Fibroblast of skin of back (primary cell): ENCODE measurements around the gene ITGA3.
"Not testable (repeated sequence)": the region's sequence is repeated elsewhere in the genome, so short reads cannot be mapped to it uniquely, and the experiment has no call there.

ENCODE experiments used
- DNase-seq: peaks from one replicate; pipeline ENCODE4 v3.0.0-alpha.2; 2013

The ITGA3 gene

DNA sequence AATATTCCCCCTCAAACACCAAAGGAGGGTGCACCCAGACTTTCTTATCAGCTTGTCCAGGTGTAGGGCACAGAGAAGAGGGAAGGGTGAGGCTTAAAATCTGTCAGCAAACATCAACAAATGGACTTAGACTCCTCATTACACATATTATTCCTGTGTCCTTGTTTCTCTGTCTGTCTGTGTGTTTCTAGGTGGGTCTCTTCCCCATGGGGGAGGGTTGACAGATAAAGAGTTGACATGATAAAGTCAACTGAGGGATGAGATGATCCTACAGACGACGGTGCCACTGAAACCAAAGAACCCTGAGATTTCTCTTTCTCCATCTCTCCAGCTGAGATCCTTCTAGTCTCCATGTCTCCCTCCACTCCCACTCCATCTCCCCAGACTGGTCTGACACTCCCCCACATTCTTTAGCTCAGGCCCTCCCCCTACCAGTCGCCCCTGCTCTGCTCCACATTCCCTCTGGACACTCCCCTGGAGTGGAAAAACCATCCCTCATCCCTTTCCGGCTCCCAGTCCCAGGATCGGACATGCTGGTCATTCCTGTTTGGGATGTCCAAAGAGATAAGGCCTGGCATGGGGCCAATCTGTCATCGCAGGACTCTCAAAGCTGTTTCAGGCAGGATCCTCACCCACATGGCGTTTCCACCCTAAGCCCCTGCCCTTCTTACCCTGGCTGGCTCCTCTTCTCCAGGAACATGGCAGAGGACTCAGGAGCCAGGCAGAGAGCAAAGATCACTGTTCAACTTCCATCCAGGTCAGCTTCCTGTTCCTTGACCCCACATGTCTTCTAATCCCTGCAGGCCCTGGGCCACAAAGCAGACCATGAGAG lies 2.9 kb upstream of the ITGA3 start:
- DNase-seq = peak; percentile 68

DNA sequence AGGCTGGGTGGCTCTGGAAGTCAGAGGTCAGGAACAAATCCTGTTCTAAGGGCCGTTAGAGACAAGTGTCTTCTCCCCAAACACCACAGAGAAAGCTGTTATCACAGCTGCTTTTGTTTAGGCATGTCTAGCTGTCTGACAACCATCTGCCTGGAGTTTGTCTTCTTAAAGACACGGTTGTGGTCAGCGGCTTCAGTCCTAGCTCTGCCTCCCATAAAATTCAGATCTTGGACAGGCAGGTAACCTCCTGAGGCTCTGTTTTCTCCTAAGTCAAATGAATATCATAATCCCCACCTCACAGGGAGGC lies 2.3 kb upstream of the ITGA3 start:
- peak; percentile 63 for DNase-seq

DNA sequence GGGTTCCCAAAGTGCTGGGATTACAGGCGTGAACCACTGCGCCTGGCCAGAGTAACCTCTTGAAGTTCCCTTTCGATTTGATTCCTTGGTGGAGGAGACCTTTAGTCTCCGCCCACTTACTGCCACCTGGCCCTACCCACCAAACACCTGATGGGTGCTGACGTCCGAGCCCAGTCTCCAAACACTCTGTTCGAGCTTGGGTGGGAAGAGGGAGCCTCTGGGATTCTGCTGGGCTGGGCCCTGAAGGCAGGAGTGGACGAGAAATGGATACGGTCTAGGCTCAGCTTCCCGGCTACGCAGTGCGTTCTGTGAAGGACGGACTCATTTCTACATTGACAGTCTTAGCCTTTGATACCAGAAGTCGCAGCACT lies 870 bp upstream of the ITGA3 start:
- DNase-seq = no peak

GRCh38 chr17:50056217-50056960 lies 479 bp downstream of the ITGA3 start:
- DNase-seq = peak; percentile 63

- peak; percentile 67 for DNase-seq
Measured at GRCh38 chr17:50056961-50057330, 1.0 kb downstream of the ITGA3 start.

GRCh38 chr17:50057521-50057991 lies 1.6 kb downstream of the ITGA3 start:
- DNase-seq = no peak

DNA sequence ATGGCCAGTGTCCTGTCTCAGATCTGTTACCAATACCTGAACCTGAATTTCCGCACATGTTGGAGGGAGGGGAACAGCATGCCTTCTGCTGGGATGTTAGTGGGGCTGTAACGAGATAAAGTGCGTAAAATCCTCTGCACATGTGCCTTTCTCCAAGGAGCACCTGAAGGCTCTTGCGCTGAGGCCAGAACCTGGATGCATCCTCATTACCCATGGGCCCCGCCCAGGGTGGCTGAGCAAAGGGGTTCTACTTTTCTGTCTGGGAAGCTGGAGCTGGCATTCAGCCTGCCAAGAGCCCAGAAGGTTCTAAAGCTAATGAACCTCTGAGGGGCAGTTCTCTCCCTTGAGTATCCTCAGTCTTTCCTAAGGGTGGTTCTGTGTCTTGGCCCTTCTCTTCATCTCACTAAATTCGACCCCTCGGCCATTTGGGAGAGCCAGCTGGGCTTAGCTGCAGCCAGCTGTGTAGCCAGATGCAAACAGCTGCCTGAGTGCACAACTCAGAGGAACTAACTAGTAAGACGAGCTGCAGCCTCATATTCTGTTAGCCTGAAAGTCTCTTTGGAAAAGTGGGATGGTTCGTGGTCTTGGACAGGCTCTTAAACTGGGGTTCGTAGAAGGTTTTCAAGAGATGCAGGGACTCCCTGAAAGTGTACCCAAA lies 2.5 kb downstream of the ITGA3 start:
- DNase-seq = no peak

DNA sequence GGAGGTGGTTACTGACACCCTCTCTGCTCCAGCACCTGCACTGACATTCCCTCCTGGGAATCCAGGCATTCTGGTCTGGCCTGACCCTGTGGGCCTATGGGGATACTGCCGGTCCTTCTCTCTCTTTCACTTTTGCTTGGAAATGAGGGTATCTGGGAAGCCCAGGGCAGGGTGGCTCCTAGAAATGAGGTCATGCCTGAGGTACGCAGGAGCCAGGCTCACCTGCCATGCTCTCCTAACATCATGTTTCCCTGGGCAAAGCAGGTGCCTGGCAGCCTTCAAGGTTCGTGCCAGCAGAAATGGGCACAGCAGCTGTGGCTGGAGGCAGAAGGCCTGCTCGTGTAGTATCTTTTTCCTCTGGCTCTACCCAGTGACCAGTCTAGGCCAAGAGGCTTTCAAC lies 3.3 kb downstream of the ITGA3 start:
- DNase-seq = no peak

DNA sequence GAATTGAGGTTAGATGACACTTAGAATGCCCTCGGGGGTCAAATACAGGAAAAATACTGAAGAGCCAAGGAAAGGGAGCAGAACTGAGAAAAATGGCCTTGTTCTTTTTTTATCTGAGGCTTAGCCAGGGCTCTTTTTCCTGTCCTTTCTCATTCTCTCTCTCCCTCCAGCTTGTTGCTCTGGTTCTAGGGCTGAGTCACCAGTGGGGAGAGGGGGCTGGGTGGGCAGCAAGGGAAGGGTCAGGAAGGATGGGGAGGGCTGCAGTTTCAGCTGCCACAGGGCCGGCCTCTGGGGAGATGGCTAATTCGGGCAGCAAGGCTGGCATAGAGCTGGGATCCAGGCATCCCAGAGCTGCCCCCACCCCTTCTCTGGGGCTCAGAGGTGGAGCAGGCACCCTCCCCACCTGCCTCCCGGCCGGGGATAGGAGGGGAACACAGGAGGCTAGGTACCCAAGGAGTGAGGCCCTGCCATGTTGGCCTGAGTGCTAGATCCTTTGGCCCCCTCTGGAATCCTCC lies 3.9 kb downstream of the ITGA3 start:
- peak; percentile 80 for DNase-seq

DNA sequence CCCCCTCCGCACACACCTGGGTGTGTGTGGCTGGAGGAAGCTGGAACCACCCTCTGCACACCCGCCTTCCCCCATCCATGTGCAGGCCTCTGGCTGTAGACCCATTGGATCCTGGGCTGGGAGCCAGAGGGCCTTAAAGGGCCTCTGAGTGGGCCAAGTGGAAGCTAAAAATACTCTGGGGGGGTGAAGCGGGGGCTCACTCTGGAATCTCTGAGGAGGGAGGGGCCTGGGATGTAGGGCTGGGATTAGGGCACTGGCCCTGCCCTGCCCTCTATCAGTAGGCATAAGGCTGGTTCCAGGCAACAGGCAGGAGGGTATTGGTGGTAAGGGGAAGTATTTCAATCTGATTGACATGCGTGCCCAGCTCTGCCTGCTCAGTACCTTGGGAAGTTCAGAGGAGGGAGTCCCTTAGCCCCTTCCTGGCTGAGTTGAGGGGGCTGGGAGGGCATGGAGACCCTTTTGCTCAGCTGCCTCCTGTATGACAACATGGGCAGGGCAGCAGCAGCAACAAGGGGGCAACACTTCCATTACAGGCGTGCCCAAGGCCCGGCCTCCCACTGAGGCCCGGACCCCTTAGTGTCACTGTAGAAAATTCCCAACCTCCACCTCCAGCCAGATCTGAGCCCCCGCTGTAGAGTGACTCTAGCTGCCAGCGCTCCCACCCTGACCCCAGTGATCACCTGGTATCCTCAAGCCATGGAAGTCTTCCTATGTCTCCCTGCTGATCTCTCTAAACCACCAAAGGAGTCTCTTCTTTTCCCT lies 5.2 kb downstream of the ITGA3 start:
- DNase-seq = peak; percentile 81

GRCh38 chr17:50061713-50062045 lies 5.8 kb downstream of the ITGA3 start:
- not testable (repeated sequence) for DNase-seq

- peak; percentile 94 for DNase-seq
Measured at GRCh38 chr17:50062293-50063243, 6.7 kb downstream of the ITGA3 start.

GRCh38 chr17:50063561-50064252 lies 7.8 kb downstream of the ITGA3 start:
- DNase-seq = peak; percentile 64

DNA sequence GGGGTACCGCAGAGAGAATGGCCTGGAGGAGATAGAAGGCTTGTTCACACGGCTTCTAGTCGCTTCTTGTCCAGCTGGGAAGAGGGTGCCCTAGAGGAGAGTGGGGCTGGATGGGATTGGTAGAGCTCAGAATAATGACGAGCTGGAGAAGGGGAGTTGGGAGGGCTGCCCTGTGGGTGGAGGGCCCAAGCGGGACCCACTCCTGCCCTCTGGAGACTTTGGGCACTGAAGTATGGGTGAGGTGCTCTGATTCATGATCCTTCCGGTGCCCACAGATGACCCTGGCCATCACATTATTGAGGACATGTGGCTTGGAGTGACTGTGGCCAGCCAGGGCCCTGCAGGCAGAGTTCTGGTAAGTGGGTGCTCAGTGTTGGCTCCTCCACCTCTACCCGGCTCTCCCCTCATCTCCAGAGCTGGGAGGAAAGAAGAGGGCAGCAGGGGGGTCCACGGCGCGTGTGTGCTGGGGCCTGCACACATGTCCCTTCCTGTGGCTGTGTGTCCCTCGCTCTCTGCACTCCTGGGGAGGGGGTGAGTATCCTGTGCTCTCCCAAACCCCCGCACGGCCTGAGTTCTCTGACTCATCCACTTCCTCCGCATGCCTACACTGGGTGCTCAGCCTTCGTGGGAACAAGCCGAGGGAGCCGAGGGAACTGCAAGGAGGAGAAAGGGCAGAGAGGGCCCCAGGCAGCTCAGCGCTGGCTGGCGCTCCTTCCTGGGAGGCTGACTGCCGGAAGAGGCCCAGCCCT lies 8.5 kb downstream of the ITGA3 start:
- peak; percentile 99 for DNase-seq

GRCh38 chr17:50065056-50065455 lies 9.1 kb downstream of the ITGA3 start:
- DNase-seq = no peak

GRCh38 chr17:50066995-50067394 lies 11.1 kb downstream of the ITGA3 start:
- DNase-seq = no peak

- DNase-seq = no peak
Measured at GRCh38 chr17:50067996-50068395, 12.1 kb downstream of the ITGA3 start.

DNA sequence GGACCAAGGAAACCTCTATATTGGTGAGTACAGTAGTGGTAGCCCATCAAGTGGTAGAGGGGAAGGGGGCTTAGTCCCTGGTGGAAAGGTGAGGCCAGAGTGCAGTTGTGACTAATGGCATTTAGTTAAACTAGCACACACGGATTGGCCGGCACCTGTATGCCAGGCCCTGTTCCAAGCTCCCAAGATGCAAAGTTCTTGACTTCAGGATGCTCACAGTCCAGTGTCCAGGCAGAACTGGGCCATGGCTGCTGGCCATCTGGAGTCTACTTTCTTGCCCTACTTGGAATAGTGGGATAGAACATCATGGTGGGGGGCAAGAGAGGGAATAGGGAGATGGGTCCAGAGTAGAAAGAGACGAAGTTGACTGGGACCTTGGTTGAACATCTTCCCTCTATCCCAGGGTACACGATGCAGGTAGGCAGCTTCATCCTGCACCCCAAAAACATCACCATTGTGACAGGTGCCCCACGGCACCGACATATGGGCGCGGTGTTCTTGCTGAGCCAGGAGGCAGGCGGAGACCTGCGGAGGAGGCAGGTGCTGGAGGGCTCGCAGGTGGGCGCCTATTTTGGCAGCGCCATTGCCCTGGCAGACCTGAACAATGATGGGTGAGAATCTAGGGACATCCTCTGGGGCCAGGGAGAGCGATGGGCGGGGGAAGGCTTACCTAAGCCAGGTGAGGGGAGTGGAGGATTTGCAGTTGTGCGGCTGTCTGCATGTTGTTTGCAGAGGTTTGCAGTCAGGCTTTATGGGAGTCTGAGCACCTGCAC lies 15.2 kb downstream of the ITGA3 start:
- DNase-seq = no peak

GRCh38 chr17:50071692-50072091 lies 15.8 kb downstream of the ITGA3 start:
- DNase-seq = no peak
